Cardiac fibroblast (primary cell): ENCODE measurements around the gene BLOC1S3.

Experiments
- DNase-seq, 2 donors: peaks; one replicate each; pipeline versions ENCODE4 v3.0.0 to v3.0.0-alpha.2; 2010; ENCODE audit warnings: low read depth in 2 of 2
- H3K4me3 ChIP-seq, 2 donors: replicated peaks in 1 of 2; 1 replicate in 1 of 2; 2 replicates in 1 of 2; pipeline ENCODE4 v1.5.1; 2011; ENCODE audit warnings: low read depth in 2 of 2, low read length in 2 of 2, mild to moderate bottlenecking in 2 of 2, moderate library complexity in 1 of 2
- TF ChIP-seq, protein P1 (sequence below): IDR thresholded peaks from one replicate; pipeline ENCODE4 v1.5.1; 2011; ENCODE audit warnings: low read depth, mild to moderate bottlenecking, low read length, inconsistent platforms

BLOC1S3 gene

DNA sequence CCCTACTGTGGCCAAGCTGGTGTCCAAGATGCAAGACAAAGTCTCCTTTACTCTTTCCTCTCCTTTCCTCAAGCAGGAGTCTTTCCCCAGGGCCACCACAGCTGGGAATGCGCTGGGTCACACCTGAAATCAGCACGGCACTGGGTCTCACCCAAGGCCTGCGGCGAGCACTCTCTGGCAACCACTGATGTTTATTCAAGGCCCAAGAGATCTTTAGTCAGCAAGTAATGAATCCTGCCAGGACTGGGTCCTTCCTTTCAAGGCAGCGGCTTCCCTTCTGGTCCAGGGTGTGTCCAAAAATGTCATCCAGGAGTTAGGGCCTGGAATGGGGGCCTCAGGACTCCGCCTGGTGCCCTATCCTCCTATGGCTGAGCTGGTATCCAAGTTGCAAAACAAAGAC lies 24.1 kb downstream of the BLOC1S3 start:
- no peak overlapping the region for H3K4me3 ChIP-seq
- TF ChIP-seq, protein P1, sequence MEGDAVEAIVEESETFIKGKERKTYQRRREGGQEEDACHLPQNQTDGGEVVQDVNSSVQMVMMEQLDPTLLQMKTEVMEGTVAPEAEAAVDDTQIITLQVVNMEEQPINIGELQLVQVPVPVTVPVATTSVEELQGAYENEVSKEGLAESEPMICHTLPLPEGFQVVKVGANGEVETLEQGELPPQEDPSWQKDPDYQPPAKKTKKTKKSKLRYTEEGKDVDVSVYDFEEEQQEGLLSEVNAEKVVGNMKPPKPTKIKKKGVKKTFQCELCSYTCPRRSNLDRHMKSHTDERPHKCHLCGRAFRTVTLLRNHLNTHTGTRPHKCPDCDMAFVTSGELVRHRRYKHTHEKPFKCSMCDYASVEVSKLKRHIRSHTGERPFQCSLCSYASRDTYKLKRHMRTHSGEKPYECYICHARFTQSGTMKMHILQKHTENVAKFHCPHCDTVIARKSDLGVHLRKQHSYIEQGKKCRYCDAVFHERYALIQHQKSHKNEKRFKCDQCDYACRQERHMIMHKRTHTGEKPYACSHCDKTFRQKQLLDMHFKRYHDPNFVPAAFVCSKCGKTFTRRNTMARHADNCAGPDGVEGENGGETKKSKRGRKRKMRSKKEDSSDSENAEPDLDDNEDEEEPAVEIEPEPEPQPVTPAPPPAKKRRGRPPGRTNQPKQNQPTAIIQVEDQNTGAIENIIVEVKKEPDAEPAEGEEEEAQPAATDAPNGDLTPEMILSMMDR: no peak
- no peak for DNase-seq

DNA sequence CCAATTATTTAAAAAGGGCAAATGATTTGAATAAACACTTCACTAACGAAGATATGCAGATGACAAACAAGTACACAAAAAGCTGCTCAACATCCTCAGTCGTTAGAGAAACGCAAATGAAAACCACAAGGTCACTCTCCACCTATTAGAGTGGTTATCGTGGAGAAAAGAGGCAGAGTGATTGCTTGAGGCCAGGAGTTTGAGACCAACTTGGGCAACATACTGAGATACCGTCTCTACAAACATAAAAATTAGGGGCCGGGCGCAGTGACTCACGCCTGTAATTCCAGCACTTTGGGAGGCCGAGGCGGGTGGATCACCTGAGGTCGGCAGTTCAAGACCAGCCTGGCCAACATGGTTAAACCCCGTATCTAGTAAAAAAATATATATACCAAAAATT lies 27.2 kb downstream of the BLOC1S3 start:
- TF ChIP-seq, protein P1: no peak
- DNase-seq: no peak
- no peak overlapping the region for H3K4me3 ChIP-seq

DNA sequence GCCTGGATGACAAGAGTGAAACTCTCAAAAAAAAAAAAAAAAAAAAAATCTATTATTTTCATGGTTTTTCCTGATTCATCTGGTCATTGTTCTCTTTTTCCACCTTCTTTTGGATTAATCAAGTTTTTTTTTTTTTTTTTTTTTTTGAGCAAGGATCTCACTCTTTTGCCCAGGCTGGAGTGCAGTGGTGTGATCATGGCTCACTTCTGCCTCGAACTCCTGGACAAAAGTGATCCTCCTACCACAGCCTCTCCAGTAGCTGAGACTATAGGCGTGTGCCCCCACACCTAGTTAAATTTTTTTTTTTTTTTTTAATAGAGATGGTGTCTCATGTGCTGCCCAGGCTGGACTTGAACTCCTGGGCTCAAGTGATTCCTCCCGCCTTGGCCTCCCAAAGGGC lies 27.7 kb downstream of the BLOC1S3 start:
- no peak overlapping the region for H3K4me3 ChIP-seq
- TF ChIP-seq, protein P1: no peak

DNA sequence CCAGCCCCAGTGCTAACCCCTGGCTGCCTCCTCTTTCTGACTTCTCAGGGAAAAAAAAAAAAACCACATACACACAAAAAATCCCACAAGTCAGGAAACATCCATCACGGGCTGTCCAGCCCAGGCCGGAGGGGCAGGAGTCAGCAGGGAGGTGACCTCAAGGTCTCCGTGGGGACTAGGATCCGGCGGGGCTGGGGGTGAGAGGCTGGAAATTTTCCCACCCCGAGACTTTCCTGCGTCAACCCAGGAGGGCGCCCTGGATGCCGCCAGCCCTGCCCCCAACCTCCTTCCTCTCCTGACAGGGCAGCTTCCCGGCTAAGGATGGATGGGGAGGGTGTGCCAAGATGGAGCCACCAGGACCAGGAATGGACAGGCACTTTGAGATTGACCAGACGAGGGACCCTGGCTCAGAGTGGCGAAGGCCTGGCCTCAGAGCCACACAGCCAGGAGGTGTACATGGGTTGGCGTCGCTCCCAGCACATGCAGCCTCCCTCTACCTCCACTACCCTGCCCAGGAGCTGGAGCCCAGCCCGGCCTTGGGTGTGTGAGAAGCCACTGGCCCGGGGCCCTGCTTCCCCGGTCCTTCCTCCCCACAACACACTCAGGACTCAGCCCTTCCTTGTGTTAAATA lies 33.3 kb downstream of the BLOC1S3 start:
- peak in 1 of 2 donors; percentile 35 for DNase-seq
- no peak overlapping the region for H3K4me3 ChIP-seq
- TF ChIP-seq, protein P1: no peak

More for the DNA sequence above, 27.7 kb downstream of the BLOC1S3 start:
- no peak for DNase-seq

DNA sequence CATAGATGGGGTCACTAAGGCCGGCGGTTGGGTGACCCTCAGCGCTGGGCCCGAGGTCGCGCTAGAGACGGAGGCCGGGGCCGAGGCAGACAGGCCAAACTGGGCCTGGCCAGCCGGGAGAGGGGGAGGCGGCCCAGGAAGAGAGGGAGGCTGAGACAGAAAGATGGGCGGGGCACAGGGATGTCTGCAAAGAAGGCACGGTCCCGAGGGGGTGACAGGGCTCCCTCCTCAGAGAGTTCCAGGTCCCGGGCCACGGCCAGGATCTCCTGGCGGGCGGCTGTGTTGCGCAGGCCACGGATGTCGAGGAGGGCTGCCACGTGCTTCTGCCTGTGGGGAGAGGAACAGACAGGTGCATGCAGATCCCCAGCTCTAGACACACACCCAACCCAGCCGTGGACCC lies 34.4 kb downstream of the BLOC1S3 start:
- no peak overlapping the region for H3K4me3 ChIP-seq
- no peak for DNase-seq
- TF ChIP-seq, protein P1: no peak

DNA sequence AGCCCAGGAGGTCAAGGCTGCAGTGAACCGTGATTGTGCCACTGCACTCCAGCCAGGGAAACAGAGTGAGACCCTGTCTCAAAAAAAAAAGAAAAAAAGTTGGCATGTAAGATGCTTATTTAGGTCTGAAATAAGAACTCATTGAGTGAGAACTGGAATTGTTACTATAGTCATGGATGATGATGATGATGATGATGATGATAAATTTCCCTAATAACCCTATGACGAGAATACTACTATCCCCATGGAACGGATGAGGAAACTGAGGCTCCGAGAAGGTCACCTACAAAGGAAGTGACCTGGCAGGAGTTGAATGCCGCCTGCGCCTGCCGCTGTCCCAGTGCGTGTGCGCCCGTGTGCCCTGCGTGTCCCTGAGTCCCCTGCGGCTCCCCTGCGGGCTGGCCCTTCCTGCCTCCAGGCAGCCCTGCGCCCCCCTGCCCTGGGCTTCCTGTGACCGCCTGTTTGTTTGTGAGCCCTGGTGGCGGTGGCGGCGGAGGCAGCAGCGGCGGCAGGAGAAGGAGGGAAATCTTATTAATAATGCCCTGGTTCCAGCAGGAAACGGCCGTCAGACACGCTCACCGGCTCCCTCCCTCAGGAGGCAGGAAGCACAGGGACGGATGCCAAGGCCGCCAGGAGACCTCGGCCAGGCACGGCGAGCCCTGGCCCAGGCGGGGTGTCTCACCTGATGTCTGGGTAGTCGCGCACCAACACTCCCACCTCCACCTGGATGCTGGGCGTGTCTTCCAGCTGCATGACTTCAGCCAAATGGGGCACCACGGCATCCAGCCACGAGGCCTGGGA lies 37.0 kb downstream of the BLOC1S3 start:
- DNase-seq: no peak
- H3K4me3 ChIP-seq: no peak overlapping the region
- TF ChIP-seq, protein P1: no peak
